ENCODE results near the gene ASCC1.

ASCC1 gene

DNA sequence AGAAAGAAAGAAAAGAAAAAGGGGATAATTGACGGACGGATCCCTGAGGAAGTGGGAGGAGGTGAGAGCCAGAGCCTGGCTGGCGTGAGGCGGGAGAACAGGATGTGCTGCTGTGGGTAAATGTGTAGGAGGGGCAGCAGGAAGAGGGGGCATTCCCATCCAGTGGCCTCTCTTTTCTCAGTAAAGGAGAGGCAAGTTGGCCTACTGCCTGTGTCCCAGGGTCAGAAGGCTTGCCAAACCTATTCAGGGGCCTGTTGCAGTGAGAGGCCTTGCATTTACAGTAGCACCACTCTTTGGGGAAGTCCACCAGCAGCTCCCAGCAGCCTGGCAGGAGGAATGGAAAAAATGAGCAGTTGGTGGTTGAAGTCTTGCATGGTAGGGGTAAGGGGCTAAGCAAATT lies 26.6 kb upstream of the ASCC1 start:
- Histone ChIP-seq H3K27me3 (replicated peaks; ENCODE audit: control insufficient read depth, insufficient read depth, low read length) (no peaks in the 10 kb centered on the region), H3K36me3 (ENCODE audit: control insufficient read depth, insufficient read depth, low read length) (no peaks in the 10 kb centered on the region), H3K4me3 (replicated peaks; ENCODE audit: low read depth, low read length) (no peak overlapping the region)
- DNase-seq (ENCODE audit: extremely low read depth, insufficient read length), result no peak
- TF ChIP-seq, protein P1, sequence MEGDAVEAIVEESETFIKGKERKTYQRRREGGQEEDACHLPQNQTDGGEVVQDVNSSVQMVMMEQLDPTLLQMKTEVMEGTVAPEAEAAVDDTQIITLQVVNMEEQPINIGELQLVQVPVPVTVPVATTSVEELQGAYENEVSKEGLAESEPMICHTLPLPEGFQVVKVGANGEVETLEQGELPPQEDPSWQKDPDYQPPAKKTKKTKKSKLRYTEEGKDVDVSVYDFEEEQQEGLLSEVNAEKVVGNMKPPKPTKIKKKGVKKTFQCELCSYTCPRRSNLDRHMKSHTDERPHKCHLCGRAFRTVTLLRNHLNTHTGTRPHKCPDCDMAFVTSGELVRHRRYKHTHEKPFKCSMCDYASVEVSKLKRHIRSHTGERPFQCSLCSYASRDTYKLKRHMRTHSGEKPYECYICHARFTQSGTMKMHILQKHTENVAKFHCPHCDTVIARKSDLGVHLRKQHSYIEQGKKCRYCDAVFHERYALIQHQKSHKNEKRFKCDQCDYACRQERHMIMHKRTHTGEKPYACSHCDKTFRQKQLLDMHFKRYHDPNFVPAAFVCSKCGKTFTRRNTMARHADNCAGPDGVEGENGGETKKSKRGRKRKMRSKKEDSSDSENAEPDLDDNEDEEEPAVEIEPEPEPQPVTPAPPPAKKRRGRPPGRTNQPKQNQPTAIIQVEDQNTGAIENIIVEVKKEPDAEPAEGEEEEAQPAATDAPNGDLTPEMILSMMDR (IDR thresholded peaks at IDR 0.05; ENCODE audit: insufficient read depth, low read length, poor library complexity, severe bottlenecking), result no peak

GRCh38 chr10:72241691-72242252 lies 25.7 kb upstream of the ASCC1 start:
- no peak for DNase-seq (ENCODE audit: extremely low read depth, insufficient read length)
- no peaks in the 10 kb centered on the region for H3K27me3 ChIP-seq (replicated peaks; ENCODE audit: control insufficient read depth, insufficient read depth, low read length)
- TF ChIP-seq, protein P1 (IDR thresholded peaks at IDR 0.05; ENCODE audit: insufficient read depth, low read length, poor library complexity, severe bottlenecking), result no peak
- H3K4me3 ChIP-seq (replicated peaks; ENCODE audit: low read depth, low read length), result no peak overlapping the region
- H3K36me3 ChIP-seq (ENCODE audit: control insufficient read depth, insufficient read depth, low read length), result no peaks in the 10 kb centered on the region; the same call in 1 of the 2 replicates

- DNase-seq (ENCODE audit: extremely low read depth, insufficient read length), result no peak
- Histone ChIP-seq H3K4me3 (replicated peaks; ENCODE audit: low read depth, low read length) (no peak overlapping the region), H3K36me3 (ENCODE audit: control insufficient read depth, insufficient read depth, low read length) (no peaks in the 10 kb centered on the region; the same call in 1 of the 2 replicates), H3K27me3 (replicated peaks; ENCODE audit: control insufficient read depth, insufficient read depth, low read length) (no peaks in the 10 kb centered on the region)
- TF ChIP-seq, protein P1 (IDR thresholded peaks at IDR 0.05; ENCODE audit: insufficient read depth, low read length, poor library complexity, severe bottlenecking), result no peak
Observed at GRCh38 chr10:72240371-72240770, 24.3 kb upstream of the ASCC1 start.

GRCh38 chr10:72239409-72239808 lies 23.3 kb upstream of the ASCC1 start:
- no peaks in the 10 kb centered on the region for H3K27me3 ChIP-seq (replicated peaks; ENCODE audit: control insufficient read depth, insufficient read depth, low read length)
- DNase-seq (ENCODE audit: extremely low read depth, insufficient read length), result no peak
- TF ChIP-seq, protein P1 (IDR thresholded peaks at IDR 0.05; ENCODE audit: insufficient read depth, low read length, poor library complexity, severe bottlenecking), result no peak

DNA sequence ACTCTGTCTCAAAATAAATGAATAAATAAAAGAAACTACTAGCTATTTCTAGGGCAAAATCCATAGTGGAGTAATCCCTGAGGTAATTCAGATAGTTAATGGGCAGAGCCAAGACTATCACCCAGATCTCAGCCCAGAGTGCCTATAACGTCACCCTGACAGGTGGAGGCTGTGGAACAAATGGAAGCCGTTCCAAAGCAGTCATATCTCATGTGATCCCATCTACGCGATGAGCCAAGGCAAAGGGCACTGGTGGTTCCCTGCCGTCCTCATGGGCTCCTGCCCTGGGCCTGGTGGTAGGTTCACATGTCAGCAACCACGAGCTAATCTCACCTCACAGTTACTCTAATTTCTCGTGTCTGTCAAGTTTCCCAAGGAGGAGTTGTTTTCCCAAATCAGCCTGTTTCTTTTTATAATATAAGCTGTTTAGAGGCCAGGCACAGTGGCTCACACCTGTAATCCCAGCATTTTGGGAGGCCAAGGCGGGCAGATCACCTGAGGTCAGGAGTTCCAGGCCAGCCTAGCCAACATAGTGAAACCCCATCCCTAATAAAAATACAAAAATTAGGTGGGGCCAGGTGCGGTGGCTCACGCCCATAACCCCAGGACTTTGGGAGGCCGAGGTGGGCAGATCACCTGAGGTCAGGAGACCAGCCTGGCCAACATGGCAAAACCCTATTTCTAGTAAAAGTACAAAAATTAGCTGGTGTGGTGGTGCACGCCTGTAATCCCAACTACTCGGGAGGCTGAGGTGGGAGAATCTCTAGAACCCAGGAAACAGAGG lies 22.5 kb upstream of the ASCC1 start:
- Histone ChIP-seq H3K36me3 (ENCODE audit: control insufficient read depth, insufficient read depth, low read length) (peaks cover 1% of the 10 kb centered on the region), H3K4me3 (replicated peaks; ENCODE audit: low read depth, low read length) (no peak overlapping the region), H3K27me3 (replicated peaks; ENCODE audit: control insufficient read depth, insufficient read depth, low read length) (no peaks in the 10 kb centered on the region)
- DNase-seq (ENCODE audit: extremely low read depth, insufficient read length), result no peak
- TF ChIP-seq, protein P1 (IDR thresholded peaks at IDR 0.05; ENCODE audit: insufficient read depth, low read length, poor library complexity, severe bottlenecking), result no peak

More at GRCh38 chr10:72239409-72239808, 23.3 kb upstream of the ASCC1 start:
- H3K4me3 ChIP-seq (replicated peaks; ENCODE audit: low read depth, low read length), result no peak overlapping the region
- H3K36me3 ChIP-seq (ENCODE audit: control insufficient read depth, insufficient read depth, low read length), result peaks cover 1% of the 10 kb centered on the region
